Activated CD4-positive, alpha-beta T cell treated with anti-CD3 and anti-CD28 coated beads for 4 hours (primary cell): ENCODE results near the gene ZNF655.
"Not testable (repeated sequence)": the region's sequence is repeated elsewhere in the genome, so short reads cannot be mapped to it uniquely, and the experiment has no call there.

Experiments used
- DNase-seq, 2 donors: peaks; one replicate each; pipeline ENCODE4 v3.0.0-alpha.2; 2020

Gene ZNF655

DNA sequence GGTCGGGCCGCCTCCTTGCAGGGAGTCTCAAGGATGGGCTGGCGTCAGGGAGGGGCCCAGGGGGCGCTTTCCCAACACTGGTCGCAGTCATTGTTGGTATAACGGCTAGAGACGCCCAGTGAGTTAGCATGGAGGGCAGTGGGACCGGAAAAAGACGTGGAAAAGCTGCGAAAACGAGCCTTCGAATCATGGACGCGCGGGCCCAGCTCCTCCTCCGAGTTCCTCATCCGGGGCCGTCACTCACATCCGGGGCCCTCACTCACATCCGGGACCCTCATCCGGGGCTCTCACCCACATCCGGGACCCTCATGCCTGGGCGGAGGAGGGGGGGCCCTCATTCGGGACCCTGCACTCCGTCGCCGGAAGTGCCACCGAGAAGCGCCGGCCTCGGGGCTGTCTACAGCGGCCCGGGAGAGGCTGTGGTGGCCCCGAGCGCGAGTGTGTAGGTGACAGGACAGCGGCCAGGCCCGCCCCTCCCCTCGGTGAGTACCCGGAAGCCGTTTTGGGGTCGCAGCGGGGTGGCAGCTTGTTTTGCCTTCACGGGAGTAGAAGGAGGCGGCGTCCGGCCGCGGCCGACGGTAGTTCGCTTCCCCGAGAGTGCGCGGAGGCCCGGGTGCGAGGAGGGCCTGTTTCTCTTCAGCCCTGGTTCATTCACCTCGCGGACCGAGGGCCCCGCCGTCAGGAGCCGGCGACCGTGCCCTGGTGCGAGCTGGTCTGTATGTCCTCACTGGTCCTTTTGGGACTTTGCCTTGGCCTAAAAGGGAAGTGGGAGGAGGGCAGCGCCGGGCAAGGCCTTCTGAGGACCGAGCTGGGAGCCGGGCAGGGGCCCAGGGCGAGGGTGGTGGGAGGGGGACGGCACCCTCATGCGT is at the start of gene ZNF655:
Gene ZNF655 (plus strand): TSS at position 337 of the 869 bp plus-strand sequence. CDS start 1,918 bp downstream, outside the sequence.
- DNase-seq: peak; percentile 82 to 86

- DNase-seq: no peak
Measured at GRCh38 chr7:99514050-99514449, 44.4 kb upstream of the ZNF655 start.

DNA sequence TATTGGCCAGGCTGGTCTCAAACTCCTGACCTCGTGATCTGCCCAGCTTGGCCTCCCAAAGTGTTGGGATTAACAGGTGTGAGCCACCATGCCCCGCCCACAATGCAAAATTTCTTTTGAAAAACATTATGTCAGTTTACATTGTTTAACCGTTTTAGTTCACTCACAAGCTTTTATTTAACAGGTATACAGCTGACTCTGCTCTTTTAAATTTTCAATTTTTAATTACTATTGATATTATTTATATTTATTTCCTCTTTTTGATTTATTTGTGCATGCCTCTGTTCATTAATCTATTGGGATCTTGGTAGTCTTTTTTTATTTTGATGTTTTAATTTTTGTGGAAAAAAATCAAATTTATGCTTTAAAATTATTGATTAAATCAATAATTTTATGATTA is 37.0 kb upstream of the ZNF655 start:
- DNase-seq: no peak

DNA sequence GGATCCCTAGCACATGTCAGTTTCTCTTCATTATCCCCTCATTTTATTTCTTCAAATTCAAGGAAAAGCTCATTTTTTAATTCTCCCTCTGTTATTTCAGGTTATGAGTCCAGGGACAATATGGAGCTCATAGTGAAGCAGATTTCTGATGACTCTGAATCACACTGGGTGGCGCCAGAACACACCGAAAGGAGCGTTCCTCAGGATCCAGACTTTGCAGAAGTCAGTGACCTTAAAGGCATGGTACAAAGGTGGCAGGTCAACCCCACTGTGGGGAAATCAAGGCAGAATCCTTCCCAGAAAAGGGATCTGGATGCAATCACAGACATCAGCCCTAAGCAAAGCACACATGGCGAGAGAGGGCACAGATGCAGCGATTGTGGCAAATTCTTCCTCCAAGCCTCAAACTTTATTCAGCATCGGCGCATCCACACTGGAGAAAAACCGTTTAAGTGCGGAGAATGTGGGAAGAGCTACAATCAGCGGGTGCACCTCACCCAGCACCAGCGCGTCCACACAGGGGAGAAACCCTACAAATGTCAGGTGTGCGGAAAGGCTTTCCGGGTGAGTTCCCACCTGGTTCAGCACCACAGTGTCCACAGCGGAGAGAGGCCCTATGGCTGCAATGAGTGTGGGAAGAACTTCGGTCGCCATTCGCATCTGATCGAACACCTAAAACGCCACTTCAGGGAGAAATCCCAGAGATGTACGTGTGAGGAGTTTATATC is 32.6 kb upstream of the ZNF655 start:
- peak; percentile 13 to 17 for DNase-seq

- no peak for DNase-seq
Measured at GRCh38 chr7:99531354-99531765, 27.1 kb upstream of the ZNF655 start.

GRCh38 chr7:99535667-99536066 is 22.8 kb upstream of the ZNF655 start:
- DNase-seq: no peak

- no peak for DNase-seq
Measured at GRCh38 chr7:99539213-99539811, 19.1 kb upstream of the ZNF655 start.

DNA sequence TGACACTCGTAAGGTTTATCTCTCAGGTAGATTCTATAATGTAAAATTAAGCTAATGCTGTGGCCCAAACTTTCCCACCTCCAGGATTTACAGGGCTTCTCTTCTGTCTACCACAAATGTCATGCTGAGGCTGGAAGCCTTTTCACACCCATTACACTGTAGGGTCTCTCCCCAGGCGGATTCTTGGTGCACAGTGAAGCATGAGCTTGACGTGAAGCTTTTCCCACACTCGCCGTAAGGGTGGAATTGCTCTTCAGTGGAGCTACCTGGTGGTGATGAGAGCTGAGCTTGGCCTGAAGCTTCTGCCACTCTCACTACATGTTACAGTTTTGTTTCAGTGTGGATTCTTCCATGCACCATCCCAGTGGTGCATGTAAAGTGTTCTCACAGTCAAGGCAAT is 17.9 kb upstream of the ZNF655 start:
- DNase-seq: no peak

- DNase-seq: no peak
Measured at GRCh38 chr7:99541212-99541611, 17.2 kb upstream of the ZNF655 start.

- DNase-seq: no peak
Measured at GRCh38 chr7:99543081-99543671, 15.3 kb upstream of the ZNF655 start.

GRCh38 chr7:99543916-99544315 is 14.5 kb upstream of the ZNF655 start:
- no peak for DNase-seq

- DNase-seq: not testable (repeated sequence)
Measured at GRCh38 chr7:99545308-99545707, 13.1 kb upstream of the ZNF655 start.

GRCh38 chr7:99549545-99549944 is 8.9 kb upstream of the ZNF655 start:
- not testable (repeated sequence) for DNase-seq

- DNase-seq: no peak
Measured at GRCh38 chr7:99551334-99551733, 7.1 kb upstream of the ZNF655 start.

DNA sequence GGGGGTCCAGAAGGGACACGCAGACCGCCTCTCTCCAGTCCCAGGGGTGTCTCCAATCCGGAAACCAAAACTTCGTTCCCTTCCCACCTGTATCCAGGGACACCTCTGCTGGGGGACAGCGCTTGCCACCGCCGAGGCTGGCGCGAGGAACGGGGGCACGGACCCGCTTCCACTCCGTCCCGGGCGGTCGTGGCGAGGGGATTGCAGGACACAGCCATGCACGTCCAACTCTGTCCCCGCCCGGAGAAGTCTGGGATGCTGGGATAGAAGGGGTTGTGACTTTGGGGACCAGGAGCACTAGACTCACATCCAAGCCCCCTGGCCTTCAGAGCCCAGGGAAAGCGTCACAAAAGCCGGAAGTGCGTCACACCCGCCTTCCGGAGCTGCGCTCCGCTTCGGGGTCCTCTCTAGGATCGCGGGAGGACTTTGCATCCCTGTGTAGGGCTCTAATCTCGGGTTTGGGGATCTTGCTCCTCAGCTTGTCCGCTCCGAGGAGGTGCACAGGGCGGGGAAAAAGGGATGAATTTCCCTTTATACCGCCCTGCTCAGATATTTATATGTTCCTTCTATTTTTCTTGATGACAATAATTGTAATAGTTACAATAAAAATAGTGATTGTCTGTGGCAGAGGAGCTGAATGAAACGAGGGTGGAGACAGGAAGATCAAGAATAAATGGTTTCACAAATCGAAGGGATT is 6.5 kb upstream of the ZNF655 start, which contains the start of gene FAM200A:
Gene FAM200A (minus strand): TSS at position 348 of the 697 bp plus-strand sequence. CDS start 3,707 bp downstream, outside the sequence.
- peak; percentile 80 to 82 for DNase-seq

GRCh38 chr7:99553039-99553438 is 5.4 kb upstream of the ZNF655 start:
- DNase-seq: no peak

- no peak for DNase-seq
Measured at GRCh38 chr7:99554939-99555338, 3.5 kb upstream of the ZNF655 start.

GRCh38 chr7:99557196-99557607 is 1.2 kb upstream of the ZNF655 start:
- no peak for DNase-seq

DNA sequence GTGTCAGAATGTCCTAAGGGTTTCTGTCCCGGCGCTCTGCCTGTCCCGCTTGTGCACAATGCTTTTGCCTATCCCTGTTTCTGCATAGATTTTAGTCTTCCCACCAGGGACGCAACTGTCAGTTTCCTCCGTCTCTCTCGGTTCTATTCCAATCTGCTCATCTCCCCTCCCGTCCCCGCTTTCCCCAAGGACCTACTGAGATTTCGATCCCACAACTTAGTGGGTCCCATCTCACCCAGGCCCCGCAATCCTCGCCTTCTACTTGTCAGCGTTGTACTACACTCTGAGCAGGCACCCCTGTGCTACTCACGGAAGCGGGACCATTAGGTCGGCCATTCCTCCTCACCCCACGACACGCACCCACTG is 519 bp upstream of the ZNF655 start:
- DNase-seq: no peak

- no peak for DNase-seq
Measured at GRCh38 chr7:99559175-99559915, 903 bp downstream of the ZNF655 start.

DNA sequence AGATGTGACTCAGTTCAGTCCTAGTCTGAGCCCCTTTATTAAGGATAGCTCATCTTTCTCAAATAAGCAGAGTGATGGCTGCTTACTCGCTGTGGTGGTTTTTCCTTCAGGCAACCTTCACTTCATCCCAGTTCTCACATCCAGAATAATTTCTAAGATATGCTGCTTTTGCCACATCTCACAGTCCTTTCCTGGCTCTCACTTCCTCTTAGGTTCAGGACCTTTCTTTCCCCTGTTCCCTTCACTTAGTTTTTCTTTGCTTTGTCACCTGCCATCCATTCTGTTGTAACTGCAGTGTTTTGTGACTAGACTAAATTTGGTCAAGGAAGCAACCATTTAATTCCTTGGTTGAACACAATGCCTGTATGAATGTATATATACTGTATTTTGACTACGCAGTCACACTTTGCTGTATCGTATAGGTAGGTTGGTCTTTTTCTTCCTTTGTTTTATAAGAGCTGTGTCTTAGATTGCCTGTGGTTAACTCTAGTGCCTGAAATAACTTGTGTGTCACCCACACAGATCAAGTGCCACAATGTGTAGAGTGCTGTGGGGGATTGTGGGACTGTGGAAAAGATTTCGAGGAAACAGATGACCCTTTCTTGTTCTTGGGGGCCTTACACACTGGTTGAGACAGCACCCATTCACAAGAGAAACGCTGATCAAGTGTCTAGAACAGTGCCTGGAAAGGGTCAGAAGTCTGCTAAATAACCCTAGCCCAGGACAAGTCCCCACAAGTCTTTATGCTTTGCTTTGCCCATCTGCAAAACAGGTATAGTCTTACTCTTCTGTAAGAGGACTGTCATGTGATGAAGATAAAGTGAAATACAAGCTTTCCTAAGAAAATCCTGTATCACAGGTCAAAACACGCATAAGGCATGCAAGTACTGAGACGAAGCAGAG is 2.6 kb downstream of the ZNF655 start:
- DNase-seq: no peak
